WERI-Rb-1 (cell line): ENCODE results near the gene SSR4.

ENCODE experiments used
- DNase-seq: peaks from one replicate; pipeline ENCODE4 v3.0.0-alpha.2; 2020
- H3K27ac ChIP-seq: fragments of 250-450 bp; sonication (Bioruptor Pico); 2 replicates; pipeline ENCODE4 v1.5.1; 2020; ENCODE audit warnings: mild to moderate bottlenecking, moderate library complexity
- H3K27me3 ChIP-seq: fragments of 250-450 bp; sonication (Bioruptor Pico); 2 replicates; pipeline ENCODE4 v1.5.1; 2021; ENCODE audit warnings: mild to moderate bottlenecking, low read depth, moderate library complexity; ENCODE audit not compliant: insufficient read depth, severe bottlenecking
- H3K36me3 ChIP-seq: fragments of 250-450 bp; sonication (Bioruptor Pico); 2 replicates; pipeline ENCODE4 v1.5.1; 2020; ENCODE audit warnings: mild to moderate bottlenecking, moderate library complexity
- H3K4me3 ChIP-seq: 2 replicates; pipeline ENCODE4 v1.5.1; 2011; ENCODE audit warnings: low read depth, mild to moderate bottlenecking, control low read depth, low read length
- H3K9me3 ChIP-seq: fragments of 250-450 bp; sonication (Bioruptor Pico); 2 replicates; pipeline ENCODE4 v1.5.1; 2021; ENCODE audit warnings: mild to moderate bottlenecking, moderate library complexity; ENCODE audit not compliant: severe bottlenecking
- TF ChIP-seq, protein P1 (sequence below): IDR thresholded peaks from 2 replicates; pipeline ENCODE4 v1.5.1; 2011; ENCODE audit warnings: low read depth, mild to moderate bottlenecking, control low read depth, inconsistent platforms, low read length

SSR4 gene

DNA sequence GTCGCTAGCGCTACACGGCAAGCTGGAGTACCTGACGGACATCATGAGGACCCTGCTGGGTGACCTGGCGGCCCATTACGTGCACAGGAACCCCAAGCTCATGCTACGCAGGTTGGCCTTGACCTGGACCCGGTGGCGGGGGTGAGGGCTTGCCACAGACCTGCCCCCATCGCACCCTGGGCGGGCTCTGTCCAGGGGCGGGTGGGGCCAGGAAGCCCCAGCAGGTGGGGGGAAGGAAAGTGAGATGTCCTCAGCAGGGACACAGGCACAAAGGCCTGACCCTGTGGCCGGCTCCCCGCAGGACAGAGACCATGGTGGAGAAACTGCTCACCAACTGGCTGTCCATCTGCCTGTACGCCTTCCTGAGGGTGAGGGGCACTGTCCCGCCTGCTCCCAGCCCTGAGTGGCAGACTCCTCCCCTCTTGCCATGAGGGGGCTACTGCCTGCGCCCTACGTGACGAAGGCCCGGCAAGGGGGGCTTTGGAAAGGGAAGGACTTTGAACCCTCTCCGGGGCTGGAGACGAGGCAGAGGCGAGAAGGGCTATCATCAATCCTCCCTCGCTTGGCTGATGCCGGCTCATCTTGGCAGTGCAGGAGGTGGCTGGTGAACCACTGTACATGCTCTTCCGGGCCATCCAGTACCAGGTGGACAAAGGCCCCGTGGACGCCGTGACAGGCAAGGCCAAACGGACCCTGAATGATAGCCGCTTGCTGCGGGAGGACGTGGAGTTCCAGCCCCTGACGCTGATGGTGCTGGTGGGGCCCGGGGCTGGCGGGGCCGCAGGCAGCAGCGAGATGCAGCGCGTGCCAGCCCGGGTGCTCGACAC, 19.0 kb upstream of the SSR4 start:
- Histone ChIP-seq H3K9me3 (no peaks in the 10 kb centered on the region), H3K27me3 (peaks cover 24% of the 10 kb centered on the region), H3K27ac (no peak overlapping the region), H3K4me3 (no peak overlapping the region), H3K36me3 (no peaks in the 10 kb centered on the region)
- TF ChIP-seq, protein P1, sequence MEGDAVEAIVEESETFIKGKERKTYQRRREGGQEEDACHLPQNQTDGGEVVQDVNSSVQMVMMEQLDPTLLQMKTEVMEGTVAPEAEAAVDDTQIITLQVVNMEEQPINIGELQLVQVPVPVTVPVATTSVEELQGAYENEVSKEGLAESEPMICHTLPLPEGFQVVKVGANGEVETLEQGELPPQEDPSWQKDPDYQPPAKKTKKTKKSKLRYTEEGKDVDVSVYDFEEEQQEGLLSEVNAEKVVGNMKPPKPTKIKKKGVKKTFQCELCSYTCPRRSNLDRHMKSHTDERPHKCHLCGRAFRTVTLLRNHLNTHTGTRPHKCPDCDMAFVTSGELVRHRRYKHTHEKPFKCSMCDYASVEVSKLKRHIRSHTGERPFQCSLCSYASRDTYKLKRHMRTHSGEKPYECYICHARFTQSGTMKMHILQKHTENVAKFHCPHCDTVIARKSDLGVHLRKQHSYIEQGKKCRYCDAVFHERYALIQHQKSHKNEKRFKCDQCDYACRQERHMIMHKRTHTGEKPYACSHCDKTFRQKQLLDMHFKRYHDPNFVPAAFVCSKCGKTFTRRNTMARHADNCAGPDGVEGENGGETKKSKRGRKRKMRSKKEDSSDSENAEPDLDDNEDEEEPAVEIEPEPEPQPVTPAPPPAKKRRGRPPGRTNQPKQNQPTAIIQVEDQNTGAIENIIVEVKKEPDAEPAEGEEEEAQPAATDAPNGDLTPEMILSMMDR: no peak
- DNase-seq: no peak

DNA sequence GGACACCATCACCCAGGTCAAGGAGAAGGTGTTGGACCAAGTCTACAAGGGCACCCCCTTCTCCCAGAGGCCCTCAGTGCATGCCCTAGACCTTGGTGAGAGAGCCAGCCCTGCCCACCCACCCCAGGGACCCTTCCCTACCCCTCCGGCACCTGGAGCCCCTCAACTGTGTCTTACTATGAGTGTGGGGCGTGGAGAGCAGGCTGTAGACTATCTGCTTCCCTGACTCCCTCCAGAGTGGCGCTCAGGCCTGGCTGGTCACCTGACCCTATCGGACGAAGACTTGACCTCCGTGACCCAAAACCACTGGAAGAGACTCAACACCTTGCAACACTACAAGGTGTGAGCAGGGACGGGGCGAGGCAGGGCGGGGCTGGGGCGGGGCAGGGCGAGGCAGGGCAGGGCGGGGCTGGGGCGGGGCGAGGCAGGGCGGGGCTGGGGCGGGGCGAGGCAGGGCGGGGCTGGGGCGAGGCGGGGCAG, 18.3 kb upstream of the SSR4 start:
- no peak overlapping the region for H3K27ac ChIP-seq
- no peak for DNase-seq
- TF ChIP-seq, protein P1: no peak
- H3K4me3 ChIP-seq: no peak overlapping the region
- no peaks in the 10 kb centered on the region; the same call in 1 of the 2 replicates for H3K36me3 ChIP-seq
- no peaks in the 10 kb centered on the region for H3K9me3 ChIP-seq
- H3K27me3 ChIP-seq: peaks cover 23% of the 10 kb centered on the region

DNA sequence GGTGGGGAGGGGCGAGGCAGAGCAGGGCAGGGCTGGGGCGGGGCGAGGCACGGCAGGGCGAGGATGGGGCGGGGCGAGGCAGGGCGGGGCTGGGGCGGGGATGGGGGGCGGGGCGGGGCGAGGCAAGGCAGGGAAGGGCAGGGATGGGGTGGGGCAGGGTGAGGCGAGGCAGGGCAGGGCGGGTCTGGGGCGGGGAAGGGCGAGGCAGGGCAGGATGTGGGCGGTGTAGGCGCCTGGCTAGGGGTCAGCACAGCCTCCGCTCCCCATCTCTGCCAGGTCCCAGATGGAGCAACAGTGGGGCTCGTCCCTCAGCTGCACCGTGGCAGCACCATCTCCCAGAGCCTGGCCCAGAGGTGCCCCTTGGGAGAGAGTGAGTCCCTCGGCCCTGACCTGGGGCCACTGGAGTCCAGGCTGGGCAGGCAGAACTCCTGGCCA, 17.8 kb upstream of the SSR4 start:
- Histone ChIP-seq H3K9me3 (no peaks in the 10 kb centered on the region), H3K4me3 (no peak overlapping the region), H3K27me3 (peaks cover 19% of the 10 kb centered on the region), H3K27ac (no peak overlapping the region), H3K36me3 (no peaks in the 10 kb centered on the region; the same call in 1 of the 2 replicates)
- TF ChIP-seq, protein P1: no peak
- no peak for DNase-seq

DNA sequence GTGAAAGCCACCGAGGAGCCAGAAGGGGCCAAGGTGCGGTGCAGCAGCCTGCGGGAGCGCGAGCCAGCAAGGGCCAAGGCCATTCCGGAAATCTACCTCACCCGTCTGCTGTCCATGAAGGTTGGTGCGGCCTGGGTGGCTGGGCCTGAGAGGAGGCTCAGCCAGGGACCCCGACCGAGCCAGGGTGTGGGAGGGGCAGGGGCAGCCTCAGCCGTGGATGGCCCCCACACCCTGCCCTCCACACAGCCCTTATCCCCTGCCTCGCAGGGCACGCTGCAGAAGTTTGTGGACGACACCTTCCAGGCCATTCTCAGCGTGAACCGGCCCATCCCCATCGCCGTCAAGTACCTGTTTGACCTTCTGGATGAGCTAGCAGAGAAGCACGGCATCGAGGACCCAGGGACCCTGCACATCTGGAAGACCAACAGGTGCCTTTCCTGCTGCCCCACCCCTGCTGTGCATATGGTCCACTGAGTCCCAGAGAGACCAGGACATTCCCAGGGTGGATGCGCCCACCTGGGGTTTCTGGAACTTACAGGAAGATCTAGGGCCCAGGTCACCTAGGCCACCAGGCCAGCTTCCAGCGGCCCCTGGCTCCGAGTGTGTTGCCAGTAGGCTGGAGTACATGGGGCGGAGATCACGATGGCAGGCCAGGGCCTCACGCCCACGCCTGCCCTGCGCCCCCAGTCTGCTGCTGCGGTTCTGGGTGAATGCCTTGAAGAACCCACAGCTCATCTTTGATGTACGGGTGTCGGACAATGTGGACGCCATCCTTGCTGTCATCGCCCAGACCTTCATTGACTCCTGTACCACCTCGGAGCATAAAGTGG, 17.0 kb upstream of the SSR4 start:
- Histone ChIP-seq H3K4me3 (no peak overlapping the region), H3K9me3 (no peaks in the 10 kb centered on the region), H3K27ac (no peak overlapping the region), H3K36me3 (no peaks in the 10 kb centered on the region; the same call in 1 of the 2 replicates), H3K27me3 (peaks cover 14% of the 10 kb centered on the region)
- TF ChIP-seq, protein P1: no peak
- DNase-seq: no peak

DNA sequence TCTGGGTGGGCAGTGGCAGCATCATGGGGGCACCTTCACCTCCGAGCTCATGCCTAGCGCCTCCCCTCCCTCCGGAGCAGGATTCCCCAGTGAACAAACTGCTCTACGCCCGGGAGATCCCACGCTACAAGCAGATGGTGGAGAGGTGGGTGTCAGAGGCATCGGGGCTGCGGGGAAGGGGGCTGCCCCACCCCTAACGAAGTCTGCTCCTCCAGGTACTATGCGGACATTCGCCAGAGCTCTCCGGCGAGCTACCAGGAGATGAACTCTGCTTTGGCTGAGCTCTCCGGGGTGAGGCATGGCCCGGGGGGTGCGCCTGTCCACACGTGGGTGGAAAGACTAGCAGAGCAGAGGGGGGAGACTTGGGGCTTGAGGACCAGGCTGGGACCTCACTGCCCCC, 16.3 kb upstream of the SSR4 start:
- Histone ChIP-seq H3K9me3 (no peaks in the 10 kb centered on the region), H3K27ac (no peak overlapping the region), H3K36me3 (no peaks in the 10 kb centered on the region; the same call in none of the 2 replicates), H3K4me3 (no peak overlapping the region), H3K27me3 (peaks cover 12% of the 10 kb centered on the region)
- TF ChIP-seq, protein P1: no peak
- no peak for DNase-seq
